Vagina (tissue), 2 donors: Measurements from ENCODE around the gene LSG1. TPM values are rescaled to one million over a fixed set of nuclear protein-coding genes. Genes with fewer than 3 reads are reported as not detected.
"Not testable (repeated sequence)": the region's sequence is repeated elsewhere in the genome, so short reads cannot be mapped to it uniquely, and the experiment has no call there.

Source experiments
- DNase-seq, 2 donors: peaks; one replicate each; pipeline ENCODE4 v3.0.0-alpha.2; 2017; ENCODE audit errors: extremely low spot score in 2 of 2
- H3K27ac ChIP-seq: fragments of 200-600 bp; sonication (generic); one replicate; pipeline ENCODE4 v1.5.1; 2019
- H3K27me3 ChIP-seq: fragments of 200-600 bp; sonication (generic); one replicate; pipeline ENCODE4 v1.5.1; 2019
- H3K36me3 ChIP-seq, 2 donors: fragments of 200-600 bp; sonication (generic); one replicate each; pipeline ENCODE4 v1.5.1; 2017 to 2019
- H3K4me1 ChIP-seq: fragments of 200-600 bp; sonication (generic); one replicate; pipeline ENCODE4 v1.5.1; 2019
- H3K4me3 ChIP-seq, 2 donors: fragments of 200-600 bp; sonication (generic); 1 replicate in 1 of 2; 2 replicates in 1 of 2; pipeline ENCODE4 v1.5.1; 2016 to 2019
- H3K9me3 ChIP-seq: fragments of 200-600 bp; sonication (generic); one replicate; pipeline ENCODE4 v1.5.1; 2019
- POLR2A ChIP-seq, 2 donors: fragments of 450-650 bp; IDR thresholded peaks; one replicate each; pipeline ENCODE4 v1.6.1; 2017; ENCODE audit warnings: antibody characterized with exemption in 2 of 2, mild to moderate bottlenecking in 2 of 2, moderate library complexity in 2 of 2
- POLR2AphosphoS5 ChIP-seq, 2 donors: sonication (generic); formaldehyde crosslinking; IDR thresholded peaks; one replicate each; pipeline ENCODE4 v1.9.0; 2017; ENCODE audit warnings: antibody characterized with exemption in 2 of 2, mild to moderate bottlenecking in 2 of 2, low read depth in 1 of 2; ENCODE audit not compliant: insufficient read depth in 1 of 2
- intact Hi-C: fragments of 100-400 bp; cut with DNase I; formaldehyde crosslinking; loops from one replicate; pipeline ENCODE4 v1.15.1; 2023
- total RNA-seq: library from RNA; depleted of rRNA; stranded (reverse); fragments of >200 nt; gene quantifications from one replicate; pipeline ENCODE4 v1.2.3, GENCODE V29; 2016
- TF ChIP-seq, protein P1 (sequence below), 3 experiments: fragments of 450-650 bp in 2 of 3; fragments of 200-600 bp in 1 of 3; sonication (generic) in 1 of 3; IDR thresholded peaks; one replicate each; pipeline ENCODE4 v1.5.1; 2017 to 2019; ENCODE audit warnings: antibody characterized with exemption in 3 of 3, mild to moderate bottlenecking in 2 of 3, moderate library complexity in 2 of 3

LSG1 gene
- total RNA-seq, 1 donor from 2014 or later = 40.3 TPM

DNA sequence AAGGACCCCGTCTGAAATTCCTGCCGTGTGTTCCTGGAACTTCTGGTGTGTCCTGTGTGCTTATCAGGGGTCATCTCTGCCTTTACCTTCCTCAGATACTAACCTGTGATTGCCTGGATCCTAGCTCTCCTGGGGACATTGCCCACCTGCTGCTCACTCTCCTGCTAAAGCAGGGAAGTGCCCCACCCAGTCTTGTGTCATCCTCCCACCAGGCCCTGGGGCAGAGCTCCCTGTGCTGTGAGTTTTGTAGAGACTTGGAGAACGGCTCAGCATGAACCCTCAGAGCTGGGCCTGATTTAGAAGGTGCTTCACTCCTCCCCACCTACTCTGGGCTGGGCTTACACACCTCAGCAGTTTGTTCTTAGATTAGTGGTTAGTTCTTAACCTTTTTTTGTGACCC, 34.9 kb downstream of the LSG1 start:
- intact Hi-C loops = no loop called here
- TF ChIP-seq, protein P1, sequence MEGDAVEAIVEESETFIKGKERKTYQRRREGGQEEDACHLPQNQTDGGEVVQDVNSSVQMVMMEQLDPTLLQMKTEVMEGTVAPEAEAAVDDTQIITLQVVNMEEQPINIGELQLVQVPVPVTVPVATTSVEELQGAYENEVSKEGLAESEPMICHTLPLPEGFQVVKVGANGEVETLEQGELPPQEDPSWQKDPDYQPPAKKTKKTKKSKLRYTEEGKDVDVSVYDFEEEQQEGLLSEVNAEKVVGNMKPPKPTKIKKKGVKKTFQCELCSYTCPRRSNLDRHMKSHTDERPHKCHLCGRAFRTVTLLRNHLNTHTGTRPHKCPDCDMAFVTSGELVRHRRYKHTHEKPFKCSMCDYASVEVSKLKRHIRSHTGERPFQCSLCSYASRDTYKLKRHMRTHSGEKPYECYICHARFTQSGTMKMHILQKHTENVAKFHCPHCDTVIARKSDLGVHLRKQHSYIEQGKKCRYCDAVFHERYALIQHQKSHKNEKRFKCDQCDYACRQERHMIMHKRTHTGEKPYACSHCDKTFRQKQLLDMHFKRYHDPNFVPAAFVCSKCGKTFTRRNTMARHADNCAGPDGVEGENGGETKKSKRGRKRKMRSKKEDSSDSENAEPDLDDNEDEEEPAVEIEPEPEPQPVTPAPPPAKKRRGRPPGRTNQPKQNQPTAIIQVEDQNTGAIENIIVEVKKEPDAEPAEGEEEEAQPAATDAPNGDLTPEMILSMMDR (IDR thresholded peaks at IDR 0.05) = no peak
- Histone ChIP-seq H3K36me3 (peaks cover 0 to 17% of the 10 kb centered on the region in 2 donors), H3K4me1 (peaks cover 6% of the 10 kb centered on the region), H3K9me3 (no peaks in the 10 kb centered on the region), H3K27me3 (no peaks in the 10 kb centered on the region), H3K4me3 (no peak overlapping the region), H3K27ac (no peak overlapping the region)
- peak in 1 of 2 donors; percentile 64 for DNase-seq

- no peaks in the 10 kb centered on the region for H3K36me3 ChIP-seq
- peaks cover 6% of the 10 kb centered on the region for H3K4me1 ChIP-seq
- no peaks in the 10 kb centered on the region for H3K9me3 ChIP-seq
- intact Hi-C loops = no loop called here
- DNase-seq = peak in 1 of 2 donors; percentile 72
- H3K27me3 ChIP-seq = no peaks in the 10 kb centered on the region
- peak within 1 kb of the TSS; percentile 58 to 81 for H3K4me3 ChIP-seq
- H3K27ac ChIP-seq = peak within 1 kb of the TSS; percentile 60
- TF ChIP-seq, protein P1 (IDR thresholded peaks at IDR 0.05) = peak in 2 of 3 experiments; percentile 41 to 43
- TF ChIP-seq POLR2A (IDR thresholded peaks at IDR 0.05) (no peak), POLR2AphosphoS5 (IDR thresholded peaks at IDR 0.05; ENCODE audit: insufficient read depth in 1 of 2, low read depth in 1 of 2) (peak; percentile 54 to 65)
These were observed 38.5 kb downstream of the LSG1 start, which contains the start of gene TMEM44 for GRCh38 chr3:194633349-194634004. TMEM44 (minus strand) TSS chr3:194633419; CDS start chr3:194633215, 204 bp downstream.

- no peak for DNase-seq
These were observed 39.1 kb downstream of the LSG1 start for GRCh38 chr3:194632809-194633348.

GRCh38 chr3:194632226-194632808, 39.7 kb downstream of the LSG1 start:
- no peak for DNase-seq
- intact Hi-C loops = no loop called here
- Histone ChIP-seq H3K27ac (peak overlapping the region; percentile 60), H3K36me3 (no peaks in the 10 kb centered on the region), H3K4me3 (peak overlapping the region; percentile 58 to 81), H3K27me3 (no peaks in the 10 kb centered on the region), H3K4me1 (peaks cover 6% of the 10 kb centered on the region), H3K9me3 (no peaks in the 10 kb centered on the region)
- TF ChIP-seq, protein P1 (IDR thresholded peaks at IDR 0.05) = no peak
- TF ChIP-seq POLR2A (IDR thresholded peaks at IDR 0.05) = no peak
- no peak for TF ChIP-seq POLR2AphosphoS5 (IDR thresholded peaks at IDR 0.05; ENCODE audit: insufficient read depth in 1 of 2, low read depth in 1 of 2)

More at GRCh38 chr3:194632809-194633348, 39.1 kb downstream of the LSG1 start:
- TF ChIP-seq POLR2AphosphoS5 (IDR thresholded peaks at IDR 0.05; ENCODE audit: insufficient read depth in 1 of 2, low read depth in 1 of 2) = no peak
- no peaks in the 10 kb centered on the region for H3K9me3 ChIP-seq
- no peaks in the 10 kb centered on the region for H3K27me3 ChIP-seq
- peaks cover 6% of the 10 kb centered on the region for H3K4me1 ChIP-seq
- intact Hi-C loops = no loop called here
- H3K4me3 ChIP-seq = peak overlapping the region; percentile 58 to 81
- no peaks in the 10 kb centered on the region for H3K36me3 ChIP-seq
- peak overlapping the region; percentile 60 for H3K27ac ChIP-seq

DNA sequence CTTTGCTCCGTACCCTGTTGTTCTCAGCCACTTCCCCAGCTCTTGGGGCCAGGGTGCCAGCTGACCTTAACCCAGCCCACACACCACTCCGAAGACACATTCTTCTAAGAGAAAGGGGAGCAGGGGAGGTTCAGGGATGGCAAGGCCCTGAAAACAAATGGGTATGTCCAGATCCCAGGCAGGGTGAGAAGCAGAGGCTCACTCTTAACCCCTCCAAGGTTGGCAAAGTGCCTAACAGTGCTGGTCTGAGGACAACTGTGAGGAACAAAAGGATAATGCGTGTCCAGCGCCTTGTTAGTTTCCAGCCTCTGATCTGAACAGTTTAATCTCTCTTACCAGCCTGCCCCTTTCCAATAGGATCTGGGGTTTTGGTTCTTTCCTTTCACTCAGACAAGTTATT, 40.3 kb downstream of the LSG1 start:
- TF ChIP-seq, protein P1 (IDR thresholded peaks at IDR 0.05) = no peak
- TF ChIP-seq POLR2AphosphoS5 (IDR thresholded peaks at IDR 0.05; ENCODE audit: insufficient read depth in 1 of 2, low read depth in 1 of 2) = no peak
- TF ChIP-seq POLR2A (IDR thresholded peaks at IDR 0.05) = no peak
- H3K4me1 ChIP-seq = peaks cover 6% of the 10 kb centered on the region
- no peaks in the 10 kb centered on the region for H3K27me3 ChIP-seq
- H3K27ac ChIP-seq = no peak overlapping the region
- intact Hi-C loops = no loop called here
- H3K4me3 ChIP-seq = no peak overlapping the region
- no peaks in the 10 kb centered on the region for H3K9me3 ChIP-seq
- H3K36me3 ChIP-seq = no peaks in the 10 kb centered on the region
- DNase-seq = no peak

- H3K4me3 ChIP-seq, H3K4me1 ChIP-seq, H3K27me3 ChIP-seq, H3K9me3 ChIP-seq, H3K27ac ChIP-seq, H3K36me3 ChIP-seq, DNase-seq, intact Hi-C loops: not testable (repeated sequence)
These were observed 41.3 kb downstream of the LSG1 start for GRCh38 chr3:194630681-194631080.
